Right lobe of liver (tissue), 6 donors: ENCODE measurements around the gene MAP4K2. TPM values are rescaled to one million over a fixed set of nuclear protein-coding genes. Genes with fewer than 3 reads are reported as not detected.
A peak's percentile ranks its signal among the peaks of the same experiment; 100 is the strongest.

Experiments used
- ATAC-seq, 4 donors: fragments of 200-7000 bp; cut with Tn5 transposase; one replicate each; pipeline ENCODE4 v1.9.1; 2020; ENCODE audit warnings: mild to moderate bottlenecking in 4 of 4, moderate library complexity in 4 of 4
- DNase-seq, 3 donors: peaks; one replicate each; pipeline ENCODE4 v3.0.0-alpha.2; 2020
- H3K27ac ChIP-seq, 3 donors: fragments of 200-600 bp; one replicate each; pipeline ENCODE4 v1.8.0; 2022
- H3K27me3 ChIP-seq, 2 donors: fragments of 200-600 bp; one replicate each; pipeline ENCODE4 v1.8.0; 2022
- H3K36me3 ChIP-seq, 4 donors: fragments of 200-600 bp; sonication (generic) in 1 of 4; one replicate each; pipeline versions ENCODE4 v1.5.1 to v1.8.0; 2017 to 2022; ENCODE audit warnings: control low read depth in 1 of 4
- H3K4me1 ChIP-seq, 4 donors: fragments of 200-600 bp; sonication (generic) in 1 of 4; one replicate each; pipeline versions ENCODE4 v1.5.1 to v1.8.0; 2017 to 2022; ENCODE audit warnings: control low read depth in 1 of 4
- H3K4me3 ChIP-seq, 3 donors: fragments of 200-600 bp; one replicate each; pipeline ENCODE4 v1.8.0; 2022
- H3K9me3 ChIP-seq, 4 donors: fragments of 200-600 bp; sonication (generic) in 1 of 4; one replicate each; pipeline versions ENCODE4 v1.5.1 to v1.8.0; 2017 to 2022; ENCODE audit warnings: control low read depth in 1 of 4
- CTCF ChIP-seq, 4 donors: fragments of 200-600 bp in 3 of 4; fragments of 450-650 bp in 1 of 4; IDR thresholded peaks; one replicate each; pipeline versions ENCODE4 v1.5.1 to v1.8.0; 2016 to 2022; ENCODE audit warnings: antibody characterized with exemption in 4 of 4, mild to moderate bottlenecking in 2 of 4
- POLR2A ChIP-seq: fragments of 450-650 bp; IDR thresholded peaks from one replicate; pipeline ENCODE4 v1.6.1; 2017; ENCODE audit warnings: antibody characterized with exemption, mild to moderate bottlenecking
- WGBS: methylation state at CpG from one replicate; pipeline ENCODE4 v1.1.6; 2018; ENCODE audit warnings: low coverage, low lambda C conversion rate; ENCODE audit not compliant: insufficient coverage; ENCODE audit errors: missing lambda C conversion rate; 5-methylcytosine and 5-hydroxymethylcytosine counted together
- intact Hi-C, 2 donors: fragments of 100-400 bp; cut with DNase I; formaldehyde crosslinking; loops; one replicate each; pipeline versions ENCODE4 v1.11.2 to v1.14.1; 2022
- total RNA-seq, 6 experiments: library from RNA; depleted of rRNA in 2 of 6; stranded (reverse); fragments of >200 nt in 2 of 6; fragmentation: NEBNext Ultra II Directional in 3 of 6; extraction: Animal tissue kit (Norgen Biotek cat#: 25700) in 3 of 6; gene quantifications; one replicate each; pipeline versions ENCODE4 v1.1.0 to v1.2.4, GENCODE V29; 2016 to 2023
- donor health status: DM: no; HTN: yes; CAD: no.
- donor health status: DM: no; HTN: no; CAD: no.
- donor health status: DM: no; HTN: no; CAD: no.
- donor health status: DM: no; HTN: yes; CAD: no.
- donor health status: DM: no; HTN: yes; CAD: no.

MAP4K2 gene
- total RNA-seq, 6 experiments from 2014 or later: 3.4 to 14.7 (median 4.8) TPM

GRCh38 chr11:64786308-64786707, 16.7 kb downstream of the MAP4K2 start:
- H3K9me3 ChIP-seq: no peaks in the 10 kb centered on the region
- H3K4me1 ChIP-seq: no peaks in the 10 kb centered on the region
- WGBS: 89% methylated on average over 2 of the region's 10 CpGs
- intact Hi-C loops: loop anchor here in 1 of 2 donors (10.0 kb wide), 1 partner anchor 58 kb away; the partner anchor contains the start of gene CDC42BPG
- no peaks in the 10 kb centered on the region for H3K27me3 ChIP-seq
- ATAC-seq (no peak), DNase-seq (peak in 2 of 3 donors; percentile 9 to 29)
- H3K4me3 ChIP-seq: no peak overlapping the region
- H3K36me3 ChIP-seq: no peaks in the 10 kb centered on the region
- TF ChIP-seq POLR2A (no peak), CTCF (IDR thresholded peaks at IDR 0.05) (no peak)
- H3K27ac ChIP-seq: no peak overlapping the region

DNA sequence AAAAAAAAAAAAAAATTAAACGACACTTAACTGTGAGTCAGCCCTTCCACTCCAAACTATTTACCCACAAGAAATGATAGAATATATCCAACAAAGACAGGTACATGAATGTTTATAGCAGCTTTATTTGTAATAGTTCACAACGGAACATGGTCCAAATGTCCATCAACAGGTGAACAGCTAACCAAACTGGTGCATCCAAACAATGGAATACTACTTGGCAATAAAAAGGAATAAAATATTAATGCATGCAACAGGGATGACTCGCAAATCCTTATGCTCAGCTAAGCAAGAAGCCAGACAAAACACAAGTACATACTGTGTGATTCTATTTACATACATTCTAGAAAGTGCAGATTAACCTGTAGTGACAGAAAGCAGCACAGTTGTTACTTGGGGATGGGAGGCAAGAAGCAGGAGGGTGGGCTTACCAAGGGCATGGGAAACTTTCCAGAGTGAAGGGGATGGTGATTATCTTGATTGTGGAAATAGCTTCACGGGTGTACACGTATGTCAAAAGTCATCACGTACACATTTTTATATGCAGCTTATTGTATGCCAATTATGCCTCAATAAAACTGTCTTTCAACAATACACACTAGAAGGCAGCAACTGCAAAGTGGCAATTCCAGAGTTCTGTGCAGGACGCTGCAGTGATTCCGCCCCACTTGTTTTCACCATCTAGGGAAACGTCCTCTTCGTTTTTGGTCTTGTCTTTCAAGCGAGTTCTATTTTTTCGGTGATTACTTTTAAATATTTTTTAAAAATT, 18.0 kb downstream of the MAP4K2 start:
- ATAC-seq: no peak
- peaks cover 0 to under 1% (median 0%) of the 10 kb centered on the region in 4 donors for H3K4me1 ChIP-seq
- no peaks in the 10 kb centered on the region for H3K36me3 ChIP-seq
- intact Hi-C loops: loop anchor here in 1 of 2 donors (10.0 kb wide), 1 partner anchor 60 kb away; the partner anchor contains the start of gene CDC42BPG
- WGBS: 75% methylated on average over 11 of the region's 12 CpGs
- DNase-seq: no peak
- no peak for TF ChIP-seq CTCF (IDR thresholded peaks at IDR 0.05)
- no peak for TF ChIP-seq POLR2A
- no peak overlapping the region for H3K4me3 ChIP-seq
- H3K9me3 ChIP-seq: no peaks in the 10 kb centered on the region
- H3K27ac ChIP-seq: no peak overlapping the region
- H3K27me3 ChIP-seq: no peaks in the 10 kb centered on the region

- TF ChIP-seq CTCF (IDR thresholded peaks at IDR 0.05) (peak in 2 of 4 donors; percentile 23 to 29), POLR2A (peak; percentile 98)
- DNase-seq: peak; percentile 98 to 99 (median 99)
- under 1% methylated on average over 41 of the region's 80 CpGs for WGBS
- intact Hi-C loops: no loop called here
- Histone ChIP-seq H3K27me3 (no peaks in the 10 kb centered on the region), H3K27ac (peak within 1 kb of the TSS; percentile 98 to 99 (median 98)), H3K4me1 (peaks cover 2 to 25% (median 12%) of the 10 kb centered on the region in 4 donors), H3K4me3 (peak within 1 kb of the TSS; percentile 92 to 95 (median 93)), H3K9me3 (no peaks in the 10 kb centered on the region), H3K36me3 (peaks cover 0 to 28% (median 22%) of the 10 kb centered on the region in 4 donors)
- peak; percentile 89 to 94 (median 90) for ATAC-seq
Measured at GRCh38 chr11:64778473-64779298, 24.3 kb downstream of the MAP4K2 start, which contains the start of gene SF1. SF1 (minus strand) TSS chr11:64778542; CDS start chr11:64778392, 150 bp downstream.

GRCh38 chr11:64778223-64778472, 24.9 kb downstream of the MAP4K2 start:
- WGBS: no CpG with 5 or more reads among the region's 28 CpGs
- peak overlapping the region; percentile 92 to 95 (median 93) for H3K4me3 ChIP-seq
- peak in 2 of 4 donors; percentile 0 to 5 for ATAC-seq

More at GRCh38 chr11:64778223-64778472, 24.9 kb downstream of the MAP4K2 start:
- Histone ChIP-seq H3K4me1 (peaks cover 2 to 25% (median 12%) of the 10 kb centered on the region in 4 donors), H3K27me3 (no peaks in the 10 kb centered on the region), H3K36me3 (peaks cover 5 to 34% (median 28%) of the 10 kb centered on the region in 4 donors), H3K9me3 (no peaks in the 10 kb centered on the region), H3K27ac (peak overlapping the region; percentile 98 to 99 (median 98))
- intact Hi-C loops: no loop called here
- TF ChIP-seq CTCF (IDR thresholded peaks at IDR 0.05) (no peak), POLR2A (no peak)
- no peak for DNase-seq
